GM12801 (cell line): ENCODE data around the gene INKA2.

Experiments used
- CTCF ChIP-seq: IDR thresholded peaks from one replicate; pipeline ENCODE4 v1.5.1; 2011; ENCODE audit warnings: control low read depth; ENCODE audit not compliant: insufficient read length; ENCODE audit errors: extremely low read depth

The INKA2 gene

DNA sequence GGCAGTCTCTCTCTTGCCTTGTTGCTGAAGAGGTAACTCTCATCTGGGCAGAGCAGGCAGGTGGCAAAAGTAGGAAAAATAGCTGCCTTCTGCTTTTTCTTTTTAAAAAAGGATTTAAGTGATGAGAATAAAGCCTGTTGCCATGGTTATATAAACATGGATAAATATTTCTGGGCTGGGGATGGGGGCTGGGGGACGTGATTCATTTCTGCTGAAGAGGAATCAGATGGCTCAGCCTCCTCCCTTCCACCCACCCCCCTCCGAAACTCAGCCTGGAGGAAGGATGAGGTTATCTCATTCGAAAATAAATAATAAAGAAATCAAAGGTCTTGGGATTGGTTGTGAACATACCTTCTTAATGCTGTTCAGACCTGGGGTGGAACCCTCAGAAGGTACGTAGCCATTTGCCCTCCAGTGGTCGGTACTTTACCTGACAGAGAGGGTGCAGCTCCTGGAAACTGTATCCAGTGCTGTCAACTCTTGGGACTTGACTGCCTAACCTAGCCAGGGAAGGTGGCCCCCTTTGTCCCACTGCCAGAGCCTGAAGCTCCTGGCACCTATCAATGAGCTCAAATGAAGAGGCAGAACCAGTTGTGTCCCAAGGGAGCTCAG is 3.8 kb upstream of the INKA2 start:
- TF ChIP-seq CTCF: no peak

GRCh38 chr1:111739925-111740765 is 950 bp upstream of the INKA2 start:
- no peak for TF ChIP-seq CTCF

DNA sequence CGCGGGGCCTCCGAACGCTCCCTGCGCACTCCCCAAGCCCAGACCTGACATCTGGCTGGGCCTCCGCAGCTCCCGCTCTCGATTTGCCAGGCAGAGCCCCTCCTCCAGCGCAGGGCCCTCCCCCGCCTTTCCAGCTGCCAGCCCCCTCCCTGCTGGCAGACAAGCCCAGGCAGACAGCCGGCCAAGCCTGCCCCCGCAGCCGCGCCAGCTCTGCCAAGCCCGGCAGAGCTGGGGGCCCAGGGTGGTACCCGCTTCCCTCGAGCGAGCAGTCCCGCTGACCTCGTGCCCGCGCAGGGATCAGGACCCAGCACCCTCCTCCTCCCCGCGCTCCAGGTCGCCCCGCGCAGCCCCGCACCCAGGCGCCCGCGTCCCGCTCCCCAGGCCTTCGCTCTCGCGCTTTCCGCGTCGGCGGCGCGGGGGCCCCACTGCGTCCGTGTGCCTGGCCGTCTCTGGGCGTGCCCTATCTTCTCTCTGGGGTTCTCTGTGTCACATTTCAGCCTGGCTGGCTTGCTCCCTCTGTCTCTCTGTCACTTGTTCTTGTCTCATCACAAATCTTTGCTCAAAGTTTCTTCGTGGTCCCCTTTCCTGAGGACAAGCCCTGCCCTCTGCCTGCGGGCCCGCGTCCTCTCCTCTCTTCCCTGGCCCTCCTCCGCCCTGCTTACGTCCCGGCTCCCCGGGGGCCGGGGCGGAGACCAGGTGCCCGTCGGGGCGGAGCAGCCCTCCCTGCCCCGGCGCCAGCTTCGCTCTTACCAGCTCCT is 580 bp downstream of the INKA2 start:
- TF ChIP-seq CTCF: no peak

DNA sequence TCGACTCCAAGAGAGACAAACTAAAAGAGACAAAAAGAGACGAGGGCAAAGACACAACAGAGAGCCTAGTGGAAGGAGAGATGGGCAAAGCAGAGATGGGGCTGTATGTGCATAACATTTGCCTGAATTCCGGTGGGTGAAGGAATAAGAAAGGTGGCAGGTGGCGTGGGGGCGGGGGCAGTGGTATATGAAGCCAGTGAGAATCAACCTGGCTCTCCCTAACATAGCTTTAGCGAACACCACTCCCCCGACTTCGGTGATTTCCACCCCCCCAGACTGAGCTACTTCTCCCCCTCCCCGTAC is 1.1 kb downstream of the INKA2 start:
- TF ChIP-seq CTCF: no peak

- TF ChIP-seq CTCF: no peak
Measured at GRCh38 chr1:111737216-111738132, 1.7 kb downstream of the INKA2 start.

GRCh38 chr1:111736548-111737215 is 2.5 kb downstream of the INKA2 start:
- TF ChIP-seq CTCF: no peak
